ENCODE results near the gene CYP3A7.
"Not testable (repeated sequence)": the region's sequence is repeated elsewhere in the genome, so short reads cannot be mapped to it uniquely, and the experiment has no call there.

CYP3A7 gene

DNA sequence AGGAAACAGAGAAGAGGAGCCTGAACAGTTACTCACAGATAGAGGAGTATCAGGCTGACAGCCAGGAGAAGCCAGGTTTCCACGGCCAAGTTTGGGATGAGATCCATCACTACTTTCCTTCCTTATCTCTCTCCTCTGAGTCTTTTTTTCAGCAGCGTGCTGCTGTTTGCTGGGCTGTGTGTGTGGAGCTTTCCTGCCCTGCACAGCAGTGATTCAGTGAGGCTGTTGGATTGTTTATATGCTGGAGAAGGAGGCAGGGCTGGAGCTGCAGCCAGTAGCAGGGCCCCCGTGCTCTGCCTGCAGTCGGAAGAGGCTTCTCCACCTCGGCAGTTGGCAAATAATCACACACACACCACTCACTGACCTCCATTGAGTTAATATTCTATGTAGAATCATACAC is at the start of gene CYP3A7:
Gene CYP3A7 (minus strand): TSS at position 210 of the 400 bp plus-strand sequence. CDS start 103 bp downstream, at position 107.
- no peak for DNase-seq

DNA sequence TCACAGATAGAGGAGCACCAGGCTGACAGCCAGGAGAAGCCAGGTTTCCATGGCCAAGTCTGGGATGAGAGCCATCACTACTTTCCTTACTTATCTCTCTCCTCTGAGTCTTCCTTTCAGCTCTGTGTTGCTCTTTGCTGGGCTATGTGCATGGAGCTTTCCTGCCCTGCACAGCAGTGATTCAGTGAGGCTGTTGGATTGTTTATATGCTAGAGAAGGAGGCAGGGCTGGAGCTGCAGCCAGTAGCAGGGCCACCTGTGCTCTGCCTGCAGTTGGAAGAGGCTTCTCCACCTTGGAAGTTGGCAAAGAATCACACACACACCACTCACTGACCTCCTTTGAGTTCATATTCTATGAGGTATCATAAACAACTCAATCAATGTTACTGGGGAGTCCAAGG is 49.0 kb upstream of the CYP3A7 start, which contains the start of gene CYP3A4:
Gene CYP3A4 (minus strand): TSS at position 178 of the 400 bp plus-strand sequence. CDS start 103 bp downstream, at position 75.
- no peak for DNase-seq

DNA sequence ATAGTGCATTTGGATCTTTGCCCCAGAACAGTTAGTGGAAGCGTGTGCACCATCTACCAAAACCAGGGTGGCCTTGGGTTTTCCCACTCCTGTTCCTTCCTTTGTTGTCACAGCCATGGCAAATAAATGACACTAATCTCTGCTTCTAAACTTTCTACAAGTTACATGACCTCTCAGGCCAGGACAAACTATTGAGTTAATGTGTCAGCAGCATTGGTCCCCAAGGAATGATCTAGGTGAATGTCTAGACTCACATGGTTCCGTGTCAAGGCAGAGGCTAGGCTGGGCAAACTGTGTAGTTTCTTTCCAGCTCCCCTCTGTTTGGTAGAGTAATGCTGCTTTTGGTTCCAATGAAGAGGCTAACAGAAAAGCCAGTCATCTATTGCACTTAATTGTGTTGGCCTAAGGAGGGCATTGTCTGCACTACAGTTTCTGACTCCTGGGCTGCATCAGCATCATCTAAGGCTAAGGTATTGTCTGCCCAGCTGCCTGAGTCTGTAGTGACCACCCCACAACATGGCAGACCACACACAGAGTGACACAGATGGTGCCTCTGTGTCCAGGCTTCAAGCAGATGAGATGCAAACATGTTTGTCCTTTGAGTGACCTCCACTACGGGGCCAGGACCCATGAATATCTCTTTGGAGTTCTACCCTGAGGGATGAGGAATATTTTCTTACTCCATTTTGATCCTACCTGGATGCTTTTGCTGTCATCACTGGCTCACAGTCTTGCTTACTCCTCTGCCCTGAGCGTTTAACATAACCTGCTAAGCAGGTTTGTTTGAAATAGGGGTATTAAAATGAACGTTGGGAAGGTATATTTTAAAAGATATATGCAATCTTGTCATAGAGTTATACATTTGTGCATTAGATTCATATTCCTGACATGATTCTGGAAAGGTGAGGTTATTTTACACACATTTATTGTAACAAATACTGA is 47.3 kb upstream of the CYP3A7 start:
- no peak for DNase-seq

DNA sequence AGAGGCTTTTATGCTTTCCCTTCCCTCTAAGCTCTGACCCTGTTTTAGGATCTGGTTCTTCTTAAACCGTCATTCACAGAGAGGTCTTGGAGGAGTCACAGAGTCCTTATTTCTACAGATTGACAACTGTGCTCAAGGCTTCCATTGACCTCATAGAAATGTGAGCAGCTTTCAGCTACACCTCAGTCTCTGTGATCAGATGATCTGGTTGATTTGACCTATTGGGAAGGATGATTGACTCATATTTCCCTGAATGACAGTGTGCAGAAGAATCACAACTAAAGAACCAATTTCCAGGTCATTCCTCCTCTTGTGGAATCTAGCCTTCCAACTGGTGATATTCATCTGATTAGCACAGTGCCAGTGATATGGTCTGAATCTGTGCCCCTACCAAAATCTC is 45.6 kb upstream of the CYP3A7 start:
- DNase-seq = no peak

DNA sequence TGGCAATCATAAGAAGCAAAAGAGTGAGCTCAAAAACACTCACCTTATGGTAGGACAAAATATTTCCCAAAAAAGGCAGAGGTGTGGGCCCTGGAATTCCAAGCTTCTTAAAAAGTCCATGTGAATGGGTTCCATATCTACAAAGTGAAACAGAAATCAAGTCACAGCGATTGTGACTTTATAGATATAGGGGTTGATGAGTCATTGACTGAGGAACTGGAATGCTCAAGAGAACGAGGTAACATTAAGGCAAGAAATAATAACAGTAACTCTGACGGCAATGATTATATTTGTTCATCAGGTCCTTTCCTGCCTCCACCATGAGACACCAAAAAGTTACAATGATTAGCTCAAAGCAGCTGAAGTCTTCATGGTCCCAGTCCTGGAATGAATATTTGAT is 45.0 kb upstream of the CYP3A7 start:
- DNase-seq = no peak

DNA sequence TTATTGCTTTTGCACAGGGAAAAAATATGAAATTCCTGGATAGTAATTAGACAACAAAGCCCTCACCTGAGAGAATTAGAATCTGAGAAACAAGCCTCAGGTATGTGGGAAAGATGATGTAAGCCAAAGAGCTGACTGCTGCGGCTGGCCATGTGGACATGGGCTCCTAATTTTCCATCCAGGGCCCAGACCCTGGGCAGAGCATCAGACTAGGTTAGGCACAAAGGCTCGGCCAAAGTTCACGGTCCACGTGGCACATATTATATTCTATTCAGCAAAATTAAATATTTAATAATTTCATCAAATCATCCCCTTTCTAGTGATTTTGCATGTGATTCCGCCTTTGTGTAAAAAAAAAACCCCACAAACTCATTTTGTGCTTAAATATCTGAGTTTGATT is 43.9 kb upstream of the CYP3A7 start:
- DNase-seq = no peak

DNA sequence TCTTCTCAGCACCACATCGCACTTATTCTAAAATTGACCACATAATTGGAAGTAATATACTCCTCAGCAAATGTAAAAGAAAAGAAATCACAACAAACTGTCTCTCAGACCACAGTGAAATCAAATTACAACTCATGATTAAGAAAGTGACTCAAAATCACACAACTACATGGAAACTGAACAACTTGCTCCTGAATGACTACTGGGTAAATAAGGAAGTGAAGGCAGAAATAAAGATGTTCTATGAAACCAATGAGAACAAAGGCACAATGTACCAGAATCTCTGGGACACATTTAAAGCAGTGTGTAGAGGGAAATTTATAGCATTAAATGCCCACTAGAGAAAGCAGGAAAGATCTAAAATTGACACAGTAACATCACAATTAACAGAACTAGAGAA is 38.4 kb upstream of the CYP3A7 start:
- not testable (repeated sequence) for DNase-seq

DNA sequence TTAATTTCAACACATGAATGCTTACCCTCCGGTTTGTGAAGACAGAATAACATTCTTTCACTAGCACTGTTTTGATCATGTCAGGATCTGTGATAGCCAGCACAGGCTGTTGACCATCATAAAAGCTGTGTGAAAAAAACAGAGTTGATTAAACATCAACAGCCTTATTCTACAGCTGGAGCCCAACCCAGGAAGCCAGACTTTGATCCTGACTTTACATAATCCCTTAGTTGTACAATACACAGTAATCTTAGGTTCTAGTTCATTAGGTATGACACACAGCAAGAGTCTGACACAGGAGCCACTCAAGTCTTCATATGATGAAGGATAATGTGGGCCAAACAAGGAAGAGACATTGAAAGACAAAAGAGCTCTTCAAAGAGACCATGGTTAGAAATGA is 37.6 kb upstream of the CYP3A7 start:
- no peak for DNase-seq

DNA sequence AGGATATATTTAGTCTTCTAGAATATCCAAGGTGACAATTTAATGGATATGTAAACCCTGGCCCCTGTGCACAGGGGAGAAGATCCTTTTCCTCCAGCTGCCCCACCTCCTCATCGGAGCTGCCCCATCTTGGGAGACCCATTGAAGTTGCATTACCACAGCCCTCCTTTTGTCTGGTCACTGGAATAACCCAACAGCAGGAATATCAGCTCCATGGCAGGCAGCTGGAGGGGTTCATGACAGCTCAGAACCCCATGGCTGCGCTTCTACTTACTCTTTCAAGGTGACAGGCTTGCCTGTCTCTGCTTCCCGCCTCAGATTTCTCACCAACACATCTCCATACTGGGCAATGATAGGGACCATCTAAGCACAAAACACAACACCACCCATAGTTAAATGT is 34.5 kb upstream of the CYP3A7 start:
- DNase-seq = not testable (repeated sequence)

DNA sequence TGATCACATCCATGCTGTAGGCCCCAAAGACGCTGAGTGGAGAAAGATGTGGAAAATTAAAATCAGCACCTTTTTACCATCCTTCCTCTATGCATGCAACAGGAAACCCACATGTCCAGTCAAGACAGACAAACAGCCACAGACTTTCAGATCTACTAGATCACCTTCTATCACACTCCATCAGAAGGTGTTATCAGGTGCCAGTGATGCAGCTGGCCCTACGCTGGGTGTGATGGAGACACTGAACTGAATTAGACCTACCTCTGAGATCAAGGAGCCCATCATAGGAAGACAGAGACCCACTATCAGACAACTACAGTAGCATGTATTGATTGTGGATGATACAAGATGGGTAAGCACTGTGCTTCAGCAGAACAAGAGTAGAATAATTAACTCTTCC is 33.5 kb upstream of the CYP3A7 start:
- DNase-seq = no peak

DNA sequence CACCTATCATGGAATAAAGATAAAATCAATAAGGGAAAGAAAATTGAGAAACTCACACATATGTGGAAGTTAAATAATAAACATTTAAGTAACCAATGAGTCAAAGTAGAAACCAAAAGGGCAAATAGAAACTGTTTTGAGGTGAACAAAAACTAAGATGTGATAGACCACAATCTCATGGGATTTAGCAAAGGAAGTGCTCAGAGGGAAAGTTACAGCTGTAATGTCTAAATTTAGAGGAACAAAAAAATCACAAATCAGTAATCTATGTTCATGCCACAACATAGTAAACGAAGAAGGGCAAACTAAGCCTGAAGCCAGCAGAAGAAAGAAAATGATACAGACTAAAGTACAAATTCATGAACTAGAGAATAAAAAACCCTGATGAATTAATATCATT is 32.7 kb upstream of the CYP3A7 start:
- DNase-seq = no peak

DNA sequence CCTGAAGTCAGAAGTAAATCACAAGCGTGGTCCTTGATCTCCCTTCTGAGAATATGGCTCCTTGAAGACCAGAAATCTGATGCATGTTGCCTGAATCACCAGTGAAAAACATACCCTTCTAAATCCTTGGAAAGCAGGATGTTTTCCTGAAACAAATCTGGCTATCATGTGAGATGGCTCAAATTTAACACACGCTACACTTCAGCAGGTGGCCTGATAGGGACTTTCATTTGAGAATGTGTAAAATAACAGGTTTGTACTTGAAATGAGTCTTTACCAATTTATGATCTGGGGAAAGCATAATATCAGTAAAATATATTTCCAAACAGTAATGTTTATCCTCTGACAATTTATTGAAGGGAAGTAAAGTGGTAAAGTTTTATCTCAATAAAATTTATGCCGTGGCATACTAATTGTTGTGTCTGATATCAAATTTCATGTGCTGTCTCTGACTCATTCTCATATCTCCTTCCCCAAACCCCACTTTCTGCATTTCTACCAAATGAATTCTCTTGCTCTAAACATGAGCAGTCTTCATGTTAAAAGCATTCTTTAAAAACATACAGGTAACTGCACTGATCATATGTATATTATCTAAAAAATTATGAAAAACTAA is 31.6 kb upstream of the CYP3A7 start:
- DNase-seq = no peak

DNA sequence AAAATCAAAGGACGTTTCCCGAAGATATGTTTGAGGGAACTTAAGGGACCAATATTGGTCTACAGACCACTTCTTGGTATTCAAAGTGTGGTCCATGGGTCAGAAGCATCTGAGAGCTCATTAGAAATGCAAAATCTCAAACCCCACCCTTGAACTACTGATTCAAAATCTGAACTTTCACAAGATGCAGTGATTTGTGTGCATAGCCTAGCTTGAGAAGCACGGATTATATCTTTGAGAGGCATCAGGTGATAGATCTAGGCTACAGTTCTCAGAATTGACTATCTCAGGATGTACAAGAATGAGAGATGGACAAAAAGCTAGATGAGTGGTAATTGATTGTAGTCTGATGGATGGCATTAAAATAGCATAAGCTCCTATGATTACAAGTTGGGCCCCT is 29.5 kb upstream of the CYP3A7 start:
- no peak for DNase-seq

DNA sequence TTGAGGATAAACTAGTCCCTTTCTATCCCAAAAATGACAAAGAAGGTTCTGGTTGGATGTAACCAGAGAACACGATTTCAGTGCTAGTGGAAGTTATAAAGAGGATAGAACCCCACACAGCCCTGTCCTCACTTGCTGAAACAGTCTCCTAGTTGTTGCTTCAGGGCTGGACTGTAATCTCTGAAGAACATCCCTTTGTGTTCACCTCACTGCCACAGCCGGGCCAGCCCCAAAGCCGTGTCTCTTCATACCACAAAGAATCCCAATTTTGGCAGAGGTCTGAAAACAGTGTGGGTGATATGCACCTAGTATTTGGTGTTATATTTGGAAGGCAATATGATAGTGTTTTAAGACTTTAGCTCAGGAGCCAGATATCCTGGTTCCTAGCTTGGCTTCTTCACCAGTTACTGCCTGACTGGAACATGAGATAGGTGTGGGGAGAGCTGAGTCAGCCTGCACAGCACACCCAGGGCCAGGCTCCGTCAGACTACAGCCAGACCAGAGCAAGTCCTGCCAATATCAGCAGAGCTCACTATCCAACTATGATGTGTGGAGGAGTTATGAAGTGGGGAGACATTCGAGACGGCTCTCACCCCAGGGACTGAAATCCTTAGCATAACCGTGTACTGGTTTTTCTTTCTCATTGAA is 27.8 kb upstream of the CYP3A7 start:
- no peak for DNase-seq

DNA sequence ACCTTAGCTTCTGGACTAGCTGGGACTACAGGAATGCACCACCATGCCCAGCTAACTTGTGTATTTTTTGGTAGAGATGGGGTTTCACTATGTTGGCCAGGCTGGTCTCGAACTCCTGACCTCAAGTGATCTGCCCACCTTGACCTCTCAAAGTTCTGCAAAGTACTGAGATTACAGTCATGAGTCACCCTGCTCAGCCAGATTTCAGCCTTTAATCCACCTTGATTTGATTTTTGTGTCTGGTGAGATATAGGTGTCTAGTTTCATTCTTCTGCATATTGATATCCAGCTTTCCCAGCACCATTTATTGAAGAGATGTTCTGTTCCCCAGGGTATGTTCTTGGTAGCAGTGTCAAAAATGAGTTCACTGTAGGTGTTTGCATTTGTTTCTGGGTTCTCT is 20.1 kb upstream of the CYP3A7 start:
- no peak for DNase-seq

DNA sequence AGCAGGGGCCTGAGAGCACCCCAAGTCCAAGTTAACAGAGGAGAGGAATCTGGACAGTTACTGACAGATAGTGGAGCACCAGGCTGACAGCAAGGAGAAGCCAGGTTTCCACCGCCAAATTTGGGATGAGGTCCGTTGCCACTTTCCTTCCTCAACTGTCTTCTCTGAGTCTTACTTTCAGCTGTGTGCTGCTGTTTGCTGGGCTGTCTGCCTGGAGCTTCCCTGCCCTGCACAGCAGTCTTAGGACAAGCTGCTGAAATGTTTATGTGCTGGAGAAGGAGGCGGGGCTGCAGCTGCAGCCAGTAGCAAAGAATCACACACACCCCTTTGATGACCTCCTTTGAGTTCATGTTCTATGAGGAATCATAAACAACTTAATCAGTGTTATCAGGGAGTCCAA is 17.4 kb upstream of the CYP3A7 start:
- DNase-seq = no peak

DNA sequence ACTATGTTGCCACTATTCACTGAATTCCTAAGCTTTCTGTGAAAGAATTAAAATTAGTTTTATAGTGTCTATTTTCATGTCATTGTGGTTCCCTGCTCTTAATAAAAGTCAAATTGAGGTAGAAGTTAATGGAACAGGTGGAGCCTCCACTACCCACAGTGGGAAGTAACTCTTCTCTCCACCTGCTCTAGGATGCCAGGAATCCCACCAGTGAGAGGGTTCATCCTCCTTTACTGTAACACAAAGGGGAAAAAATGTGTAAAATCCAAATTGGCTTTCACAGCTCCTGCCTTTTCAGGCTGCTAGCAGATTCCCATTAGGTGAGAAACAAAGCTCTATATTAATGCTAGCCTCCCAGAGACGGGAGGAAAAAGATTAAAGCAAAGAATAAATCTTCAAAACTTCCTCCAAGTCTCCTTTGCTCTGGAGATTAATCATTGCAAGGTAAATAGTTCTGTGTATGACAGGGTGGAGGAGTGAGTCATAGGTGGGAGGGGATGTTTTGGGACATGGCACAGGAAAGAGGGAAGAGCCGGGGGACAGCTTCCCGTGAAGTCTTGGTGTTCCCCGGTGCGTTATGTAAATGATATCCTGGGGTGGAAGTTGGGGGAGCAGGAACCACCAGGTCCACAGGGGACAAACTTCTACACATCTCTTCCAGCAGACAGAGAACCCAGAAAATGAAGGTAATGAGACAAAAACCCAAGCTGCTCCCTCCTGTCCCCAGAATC is 16.5 kb upstream of the CYP3A7 start:
- not testable (repeated sequence) for DNase-seq

DNA sequence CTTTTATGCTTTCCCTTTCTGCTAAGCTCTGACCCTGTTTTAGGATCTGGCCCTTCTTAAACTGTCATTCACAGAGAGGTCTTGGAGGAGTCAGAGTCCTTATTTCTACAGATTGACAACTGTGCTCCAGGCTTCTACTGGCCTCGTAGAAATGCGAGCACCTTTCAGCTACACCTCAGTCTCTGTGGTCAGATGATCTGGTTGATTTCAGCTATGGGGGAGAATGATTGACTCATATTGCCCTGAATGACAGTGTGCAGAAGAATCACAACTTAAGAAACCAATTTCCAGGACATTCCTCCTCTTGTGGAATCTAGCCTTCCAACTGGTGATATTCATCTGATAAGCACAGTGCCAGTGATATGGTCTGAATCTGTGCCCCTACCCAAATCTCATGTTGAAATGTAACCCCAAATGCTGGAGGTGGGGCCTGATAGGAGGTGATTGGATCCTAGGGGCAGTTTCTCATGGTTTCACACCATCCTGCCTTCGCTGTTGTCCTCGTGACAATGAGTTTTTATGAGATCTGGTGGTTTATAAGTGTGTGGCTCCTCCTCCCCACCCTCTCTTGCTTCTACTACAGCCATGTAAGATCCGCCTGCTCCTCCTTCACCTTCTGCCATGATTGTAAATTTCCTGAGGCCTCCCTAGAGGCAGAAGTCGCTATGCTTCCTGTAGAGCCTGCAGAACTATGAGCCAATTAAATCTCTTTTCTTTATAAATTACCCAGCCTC is 14.0 kb upstream of the CYP3A7 start:
- no peak for DNase-seq

DNA sequence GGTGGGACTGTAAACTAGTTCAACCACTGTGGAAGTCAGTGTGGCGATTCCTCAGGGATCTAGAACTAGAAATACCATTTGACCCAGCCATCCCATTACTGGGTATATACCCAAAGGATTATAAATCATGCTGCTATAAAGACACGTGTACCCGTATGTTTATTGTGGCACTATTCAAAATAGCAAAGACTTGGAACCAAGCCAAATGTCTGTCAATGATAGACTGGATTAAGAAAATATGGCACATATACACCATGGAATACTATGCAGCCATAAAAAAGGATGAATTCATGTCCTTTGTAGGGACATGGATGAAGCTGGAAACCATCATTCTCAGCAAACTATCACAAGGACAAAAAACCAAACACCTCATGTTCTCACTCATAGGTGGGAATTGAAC is 11.9 kb upstream of the CYP3A7 start:
- not testable (repeated sequence) for DNase-seq

DNA sequence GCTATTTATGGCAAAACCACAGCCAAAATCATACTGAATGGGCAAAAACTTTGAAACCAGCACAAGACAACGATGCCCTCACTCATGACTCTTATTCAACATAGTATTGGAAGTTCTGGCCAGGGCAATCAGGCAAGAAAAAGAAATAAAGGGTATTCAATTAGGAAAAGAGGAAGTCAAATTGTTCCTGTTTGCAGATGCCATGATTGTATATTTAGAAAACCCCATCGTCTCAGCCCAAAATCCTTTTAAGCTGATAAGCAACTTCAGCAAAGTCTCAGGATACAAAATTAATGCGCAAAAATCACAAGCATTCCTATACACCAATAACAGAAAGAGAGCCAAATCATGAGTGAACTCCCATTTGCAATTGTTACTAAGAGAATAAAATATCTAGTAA is 10.4 kb upstream of the CYP3A7 start:
- not testable (repeated sequence) for DNase-seq

DNA sequence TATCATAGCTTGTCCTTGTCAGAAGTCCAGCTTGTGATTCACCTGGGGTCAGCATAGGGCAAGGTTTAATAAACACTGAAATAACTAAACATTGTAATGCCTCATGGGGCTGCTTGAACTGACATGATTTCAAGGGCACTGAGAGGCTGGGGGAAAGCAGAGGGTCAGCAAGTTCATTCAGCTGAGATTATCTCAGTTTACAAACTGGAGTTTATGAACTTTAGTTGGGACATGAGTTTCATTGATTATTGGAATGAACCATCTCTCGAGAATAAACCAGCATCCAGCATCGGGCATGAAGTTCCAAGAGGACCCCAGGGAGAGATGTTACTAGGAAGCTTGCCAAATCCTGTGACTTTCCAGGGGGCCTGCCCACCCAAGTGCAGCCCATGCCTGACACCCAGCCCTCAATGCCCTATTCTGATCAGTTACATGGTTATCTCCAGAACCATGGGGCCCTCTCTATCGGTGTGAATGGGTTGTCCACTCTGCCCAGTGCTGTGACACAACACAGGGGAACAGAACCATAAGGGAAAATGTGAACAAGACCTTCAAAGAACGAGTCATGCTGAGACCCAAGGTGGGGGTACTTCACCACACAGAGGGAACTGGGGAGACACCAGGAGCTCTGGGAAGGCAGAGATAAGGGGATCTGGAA is 7.9 kb upstream of the CYP3A7 start:
- DNase-seq = no peak

DNA sequence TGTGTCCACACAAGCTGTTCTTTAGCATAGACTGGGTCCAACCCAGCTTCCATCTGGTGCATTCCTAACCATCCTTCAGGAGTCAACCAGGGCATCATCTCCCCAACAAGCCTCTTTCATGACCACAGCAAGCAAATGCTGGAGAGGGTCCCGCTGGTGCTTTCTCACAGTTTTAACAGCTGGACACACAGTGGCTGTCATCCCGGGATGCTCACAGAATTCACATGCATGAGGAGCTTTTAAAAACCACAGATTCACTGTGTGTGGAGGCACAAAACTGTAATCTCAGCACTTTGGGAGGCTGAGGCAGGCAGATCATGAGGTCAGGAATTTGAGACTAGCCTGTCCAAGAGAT is 6.4 kb upstream of the CYP3A7 start:
- DNase-seq = no peak
